GM23338 (cell line): Measurements from ENCODE around the gene CLOCK. TPM values are rescaled to one million over a fixed set of nuclear protein-coding genes. Genes with fewer than 3 reads are reported as not detected.

Experiments used
- ATAC-seq: fragments of 200-7000 bp; cut with Tn5 transposase; 3 replicates; pipeline ENCODE4 v1.9.1; 2020
- DNase-seq: peaks from one replicate; pipeline ENCODE4 v3.0.0-alpha.2; 2015; ENCODE audit warnings: low spot score
- H2AFZ ChIP-seq: fragments of 200-600 bp; sonication (generic); 2 replicates; pipeline ENCODE4 v1.8.0; 2016; ENCODE audit warnings: antibody characterized with exemption, mild to moderate bottlenecking, moderate library complexity
- H3F3A ChIP-seq: fragments of 200-600 bp; sonication (generic); replicated peaks from 2 replicates; pipeline ENCODE4 v1.8.0; 2017; ENCODE audit warnings: antibody characterized with exemption, mixed run types, low read depth
- H3K27ac ChIP-seq: fragments of 200-600 bp; sonication (generic); 2 replicates; pipeline ENCODE4 v1.6.1; 2016; ENCODE audit warnings: low read depth
- H3K27me3 ChIP-seq: fragments of 200-600 bp; sonication (generic); 2 replicates; pipeline ENCODE4 v1.8.0; 2016; ENCODE audit warnings: mild to moderate bottlenecking, mixed run types, moderate library complexity; ENCODE audit not compliant: insufficient read depth
- H3K36me3 ChIP-seq: fragments of 200-600 bp; sonication (generic); 2 replicates; pipeline ENCODE4 v1.8.0; 2016; ENCODE audit warnings: mild to moderate bottlenecking; ENCODE audit not compliant: insufficient read depth
- H3K4me1 ChIP-seq: fragments of 200-600 bp; sonication (generic); 2 replicates; pipeline ENCODE4 v1.8.0; 2016; ENCODE audit warnings: mild to moderate bottlenecking, moderate library complexity; ENCODE audit not compliant: insufficient read depth
- H3K4me2 ChIP-seq: fragments of 200-600 bp; sonication (generic); 2 replicates; pipeline ENCODE4 v1.7.1; 2017; ENCODE audit warnings: mixed run types
- H3K4me3 ChIP-seq: fragments of 200-600 bp; sonication (generic); 2 replicates; pipeline ENCODE4 v1.6.1; 2016; ENCODE audit warnings: mixed run types
- H3K79me2 ChIP-seq: fragments of 200-600 bp; sonication (generic); replicated peaks from 2 replicates; pipeline ENCODE4 v1.8.0; 2017; ENCODE audit warnings: mild to moderate bottlenecking; ENCODE audit not compliant: insufficient read depth
- H3K9me2 ChIP-seq: fragments of 200-600 bp; sonication (generic); 2 replicates; pipeline ENCODE4 v1.8.0; 2017; ENCODE audit not compliant: insufficient read depth
- H4K20me1 ChIP-seq: fragments of 200-600 bp; sonication (generic); replicated peaks from 2 replicates; pipeline ENCODE4 v1.8.0; 2017; ENCODE audit warnings: mild to moderate bottlenecking; ENCODE audit not compliant: insufficient read depth
- H3K27ac Mint-ChIP-seq: 2 replicates; pipeline ENCODE4 v1.8.0; 2020; ENCODE audit warnings: inconsistent platforms, mild to moderate bottlenecking, moderate library complexity, mixed read lengths
- H3K27me3 Mint-ChIP-seq: 3 replicates; pipeline ENCODE4 v1.8.0; 2022; ENCODE audit warnings: low read depth, mild to moderate bottlenecking, moderate library complexity, mixed read lengths, inconsistent platforms; ENCODE audit not compliant: insufficient read depth, poor library complexity
- H3K36me3 Mint-ChIP-seq: 3 replicates; pipeline ENCODE4 v1.8.0; 2021; ENCODE audit warnings: low read depth, mild to moderate bottlenecking, inconsistent platforms, moderate library complexity, mixed read lengths
- H3K4me1 Mint-ChIP-seq: 3 replicates; pipeline ENCODE4 v1.8.0; 2020; ENCODE audit warnings: mild to moderate bottlenecking, inconsistent platforms, mixed read lengths
- H3K4me3 Mint-ChIP-seq: 3 replicates; pipeline ENCODE4 v1.8.0; 2021; ENCODE audit warnings: moderate library complexity, mild to moderate bottlenecking, inconsistent platforms, mixed read lengths
- H3K9me3 Mint-ChIP-seq: 3 replicates; pipeline ENCODE4 v1.8.0; 2020; ENCODE audit warnings: moderate library complexity, mild to moderate bottlenecking, inconsistent platforms, mixed read lengths
- ETS1 ChIP-seq: IDR thresholded peaks from 2 replicates; pipeline ENCODE4 v1.6.1; 2016; ENCODE audit warnings: antibody characterized with exemption
- EZH2 ChIP-seq: fragments of 200-600 bp; sonication (generic); IDR thresholded peaks from one replicate; pipeline ENCODE4 v1.8.0; 2017; ENCODE audit warnings: antibody characterized with exemption, mild to moderate bottlenecking, low read depth; ENCODE audit not compliant: unreplicated experiment
- REST ChIP-seq: IDR thresholded peaks from one replicate; pipeline ENCODE4 v1.6.1; 2018; ENCODE audit warnings: antibody characterized with exemption; ENCODE audit not compliant: unreplicated experiment
- polyA plus RNA-seq: library from polyadenylated mRNA; unstranded; fragments of >200 nt; fragmentation: Nextera tagmentation; extraction: Ambion mirVana; gene quantifications from 2 replicates; pipeline ENCODE4 v1.2.1, GENCODE V29; 2016
- total RNA-seq: library from RNA; depleted of rRNA; stranded (reverse); fragments of >200 nt; shearing (Covaris generic); gene quantifications from 2 replicates; pipeline ENCODE4 v1.2.3, GENCODE V29; 2014
- TF ChIP-seq, protein P1 (sequence below), 2 experiments: fragments of 200-600 bp in 1 of 2; sonication (generic) in 1 of 2; conservative IDR thresholded peaks; 2 replicates each; pipeline versions ENCODE4 v1.5.1 to v1.6.1; 2016 to 2017; ENCODE audit warnings: antibody characterized with exemption in 2 of 2, low read depth in 2 of 2, mild to moderate bottlenecking in 2 of 2, moderate library complexity in 1 of 2

The CLOCK gene
- total and polyA plus RNA-seq, 2 experiments from 2014 or later, result 17.1 to 28.8 TPM

GRCh38 chr4:55546756-55547465 lies at the start of gene CLOCK (continued):
- TF ChIP-seq REST (no peak), EZH2 (no peak)

GRCh38 chr4:55592014-55592413 lies 45.3 kb upstream of the CLOCK start, which contains the start of gene PDCL2:
PDCL2 (minus strand) TSS chr4:55592245; CDS start chr4:55592109, 136 bp downstream.
- peak; percentile 94 for ATAC-seq

More at GRCh38 chr4:55592014-55592413, 45.3 kb upstream of the CLOCK start, which contains the start of gene PDCL2:
- no peaks in the 10 kb centered on the region for H4K20me1 ChIP-seq
- H3K4me2 ChIP-seq, result no peak within 1 kb of the TSS
- DNase-seq, result peak; percentile 72
- H3F3A ChIP-seq, result no peaks in the 10 kb centered on the region
- no peaks in the 10 kb centered on the region for H3K79me2 ChIP-seq
- TF ChIP-seq, protein P1, sequence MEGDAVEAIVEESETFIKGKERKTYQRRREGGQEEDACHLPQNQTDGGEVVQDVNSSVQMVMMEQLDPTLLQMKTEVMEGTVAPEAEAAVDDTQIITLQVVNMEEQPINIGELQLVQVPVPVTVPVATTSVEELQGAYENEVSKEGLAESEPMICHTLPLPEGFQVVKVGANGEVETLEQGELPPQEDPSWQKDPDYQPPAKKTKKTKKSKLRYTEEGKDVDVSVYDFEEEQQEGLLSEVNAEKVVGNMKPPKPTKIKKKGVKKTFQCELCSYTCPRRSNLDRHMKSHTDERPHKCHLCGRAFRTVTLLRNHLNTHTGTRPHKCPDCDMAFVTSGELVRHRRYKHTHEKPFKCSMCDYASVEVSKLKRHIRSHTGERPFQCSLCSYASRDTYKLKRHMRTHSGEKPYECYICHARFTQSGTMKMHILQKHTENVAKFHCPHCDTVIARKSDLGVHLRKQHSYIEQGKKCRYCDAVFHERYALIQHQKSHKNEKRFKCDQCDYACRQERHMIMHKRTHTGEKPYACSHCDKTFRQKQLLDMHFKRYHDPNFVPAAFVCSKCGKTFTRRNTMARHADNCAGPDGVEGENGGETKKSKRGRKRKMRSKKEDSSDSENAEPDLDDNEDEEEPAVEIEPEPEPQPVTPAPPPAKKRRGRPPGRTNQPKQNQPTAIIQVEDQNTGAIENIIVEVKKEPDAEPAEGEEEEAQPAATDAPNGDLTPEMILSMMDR (conservative IDR thresholded peaks at IDR 0.05; ENCODE audit: low read depth in 2 of 2), result peak; percentile 31 to 62
- TF ChIP-seq ETS1, result no peak
- no peaks in the 10 kb centered on the region for H3K9me2 ChIP-seq
- peaks cover 4% of the 10 kb centered on the region; the same call in 1 of the 3 replicates for H3K4me1 Mint-ChIP-seq
- no peak within 1 kb of the TSS for H3K4me3 ChIP-seq
- no peaks in the 10 kb centered on the region for H3K36me3 ChIP-seq
- 0 out of 2 replicates have a peak, but pooled peaks cover 5% of the 10 kb centered on the region for H3K4me1 ChIP-seq
- H3K27me3 ChIP-seq, result no peaks in the 10 kb centered on the region
- H3K9me3 Mint-ChIP-seq, result peaks cover 4% of the 10 kb centered on the region; the same call in 1 of the 3 replicates
- H3K4me3 Mint-ChIP-seq, result no peak within 1 kb of the TSS
- no peak within 1 kb of the TSS for H3K27ac ChIP-seq
- H2AFZ ChIP-seq, result no peak within 1 kb of the TSS
- peaks cover 3% of the 10 kb centered on the region for H3K27me3 Mint-ChIP-seq
- H3K36me3 Mint-ChIP-seq, result peaks cover 7% of the 10 kb centered on the region; the same call in 1 of the 3 replicates
- no peak within 1 kb of the TSS for H3K27ac Mint-ChIP-seq
